ENCODE results near the gene PILRB. TPM values are rescaled to one million over a fixed set of nuclear protein-coding genes. Genes with fewer than 3 reads are reported as not detected.
"Not testable (repeated sequence)": the region's sequence is repeated elsewhere in the genome, so short reads cannot be mapped to it uniquely, and the experiment has no call there.

The PILRB gene
- 10 to 100 TPM; 22.9 to 79.2 TPM for polyA plus RNA-seq

- peaks cover 34 to 54% of the 10 kb centered on the region in 2 donors for H3K36me3 ChIP-seq (ENCODE audit: control insufficient read depth in 2 of 2, insufficient read depth in 2 of 2, low read length in 1 of 2)
- no peak within 1 kb of the TSS for H3K27ac ChIP-seq (ENCODE audit: low read depth in 2 of 2, low read length in 1 of 2)
- H3K27me3 ChIP-seq (ENCODE audit: control insufficient read depth in 1 of 2, insufficient read depth in 2 of 2, low read length in 2 of 2): no peaks in the 10 kb centered on the region
- WGBS, 2 donors: 79 to 85% methylated on average over 10 to 11 of the region's 11 CpGs
- no peak within 1 kb of the TSS for H3K4me3 ChIP-seq (ENCODE audit: low read depth in 1 of 2, low read length in 2 of 2)
- no peaks in the 10 kb centered on the region for H3K4me1 ChIP-seq (ENCODE audit: control insufficient read depth in 2 of 2, insufficient read depth in 2 of 2, low read length in 1 of 2)
- no peaks in the 10 kb centered on the region for H3K9me3 ChIP-seq (ENCODE audit: control insufficient read depth in 2 of 2, insufficient read depth in 1 of 2, low read depth in 1 of 2, low read length in 1 of 2)
These were observed at the start of gene PILRB for GRCh38 chr7:100358027-100358856. Gene PILRB, plus strand, starts transcription at chr7:100358117. Its CDS starts 186 bp downstream, at chr7:100358303.

GRCh38 chr7:100318329-100318728, 39.6 kb upstream of the PILRB start:
- H3K4me1 ChIP-seq (ENCODE audit: control insufficient read depth in 2 of 2, insufficient read depth in 2 of 2, low read length in 1 of 2); H3K27ac ChIP-seq (ENCODE audit: low read depth in 2 of 2, low read length in 1 of 2); H3K9me3 ChIP-seq (ENCODE audit: control insufficient read depth in 2 of 2, insufficient read depth in 1 of 2, low read depth in 1 of 2, low read length in 1 of 2); H3K36me3 ChIP-seq (ENCODE audit: control insufficient read depth in 2 of 2, insufficient read depth in 2 of 2, low read length in 1 of 2); H3K27me3 ChIP-seq (ENCODE audit: control insufficient read depth in 1 of 2, insufficient read depth in 2 of 2, low read length in 2 of 2); H3K4me3 ChIP-seq (ENCODE audit: low read depth in 1 of 2, low read length in 2 of 2): not testable (repeated sequence)
- 90 to 91% methylated on average over 4 of the region's 5 CpGs for WGBS, 2 donors

- H3K27ac ChIP-seq (ENCODE audit: low read depth in 2 of 2, low read length in 1 of 2); H3K4me1 ChIP-seq (ENCODE audit: control insufficient read depth in 2 of 2, insufficient read depth in 2 of 2, low read length in 1 of 2); H3K4me3 ChIP-seq (ENCODE audit: low read depth in 1 of 2, low read length in 2 of 2); H3K36me3 ChIP-seq (ENCODE audit: control insufficient read depth in 2 of 2, insufficient read depth in 2 of 2, low read length in 1 of 2); H3K9me3 ChIP-seq (ENCODE audit: control insufficient read depth in 2 of 2, insufficient read depth in 1 of 2, low read depth in 1 of 2, low read length in 1 of 2); H3K27me3 ChIP-seq (ENCODE audit: control insufficient read depth in 1 of 2, insufficient read depth in 2 of 2, low read length in 2 of 2): not testable (repeated sequence)
- WGBS, 2 donors: 95 to 97% methylated on average over 1 of the region's 1 CpG
These were observed 36.3 kb upstream of the PILRB start for GRCh38 chr7:100321648-100322047.

GRCh38 chr7:100324194-100324593, 33.7 kb upstream of the PILRB start:
- H3K4me1 ChIP-seq (ENCODE audit: control insufficient read depth in 2 of 2, insufficient read depth in 2 of 2, low read length in 1 of 2); H3K36me3 ChIP-seq (ENCODE audit: control insufficient read depth in 2 of 2, insufficient read depth in 2 of 2, low read length in 1 of 2); H3K9me3 ChIP-seq (ENCODE audit: control insufficient read depth in 2 of 2, insufficient read depth in 1 of 2, low read depth in 1 of 2, low read length in 1 of 2); H3K4me3 ChIP-seq (ENCODE audit: low read depth in 1 of 2, low read length in 2 of 2); H3K27ac ChIP-seq (ENCODE audit: low read depth in 2 of 2, low read length in 1 of 2); H3K27me3 ChIP-seq (ENCODE audit: control insufficient read depth in 1 of 2, insufficient read depth in 2 of 2, low read length in 2 of 2): not testable (repeated sequence)
- 88 to 92% methylated on average over 11 to 13 of the region's 13 CpGs for WGBS, 2 donors

- not testable (repeated sequence) for H3K27me3 ChIP-seq (ENCODE audit: control insufficient read depth in 1 of 2, insufficient read depth in 2 of 2, low read length in 2 of 2); H3K9me3 ChIP-seq (ENCODE audit: control insufficient read depth in 2 of 2, insufficient read depth in 1 of 2, low read depth in 1 of 2, low read length in 1 of 2); H3K27ac ChIP-seq (ENCODE audit: low read depth in 2 of 2, low read length in 1 of 2); H3K36me3 ChIP-seq (ENCODE audit: control insufficient read depth in 2 of 2, insufficient read depth in 2 of 2, low read length in 1 of 2); H3K4me1 ChIP-seq (ENCODE audit: control insufficient read depth in 2 of 2, insufficient read depth in 2 of 2, low read length in 1 of 2); H3K4me3 ChIP-seq (ENCODE audit: low read depth in 1 of 2, low read length in 2 of 2)
- 91 to 94% methylated on average over 9 of the region's 9 CpGs for WGBS, 2 donors
These were observed 32.2 kb upstream of the PILRB start for GRCh38 chr7:100325671-100326070.

GRCh38 chr7:100326914-100327313, 31.0 kb upstream of the PILRB start:
- not testable (repeated sequence) for H3K36me3 ChIP-seq (ENCODE audit: control insufficient read depth in 2 of 2, insufficient read depth in 2 of 2, low read length in 1 of 2); H3K4me1 ChIP-seq (ENCODE audit: control insufficient read depth in 2 of 2, insufficient read depth in 2 of 2, low read length in 1 of 2); H3K27ac ChIP-seq (ENCODE audit: low read depth in 2 of 2, low read length in 1 of 2); H3K4me3 ChIP-seq (ENCODE audit: low read depth in 1 of 2, low read length in 2 of 2); H3K9me3 ChIP-seq (ENCODE audit: control insufficient read depth in 2 of 2, insufficient read depth in 1 of 2, low read depth in 1 of 2, low read length in 1 of 2); H3K27me3 ChIP-seq (ENCODE audit: control insufficient read depth in 1 of 2, insufficient read depth in 2 of 2, low read length in 2 of 2)
- WGBS, 2 donors: 92 to 93% methylated on average over 10 of the region's 11 CpGs

- H3K27me3 ChIP-seq (ENCODE audit: control insufficient read depth in 1 of 2, insufficient read depth in 2 of 2, low read length in 2 of 2); H3K4me1 ChIP-seq (ENCODE audit: control insufficient read depth in 2 of 2, insufficient read depth in 2 of 2, low read length in 1 of 2); H3K9me3 ChIP-seq (ENCODE audit: control insufficient read depth in 2 of 2, insufficient read depth in 1 of 2, low read depth in 1 of 2, low read length in 1 of 2); H3K36me3 ChIP-seq (ENCODE audit: control insufficient read depth in 2 of 2, insufficient read depth in 2 of 2, low read length in 1 of 2): not testable (repeated sequence)
- WGBS, 2 donors: 0% methylated on average over 63 to 82 of the region's 85 CpGs
- peak overlapping the region; percentile 83 to 95 for H3K4me3 ChIP-seq (ENCODE audit: low read depth in 1 of 2, low read length in 2 of 2)
- peak overlapping the region; percentile 99 for H3K27ac ChIP-seq (ENCODE audit: low read depth in 2 of 2, low read length in 1 of 2)
These were observed 22.1 kb upstream of the PILRB start for GRCh38 chr7:100335566-100336466.

- WGBS, 2 donors: 52 to 61% methylated on average over 15 of the region's 15 CpGs
- H3K36me3 ChIP-seq (ENCODE audit: control insufficient read depth in 2 of 2, insufficient read depth in 2 of 2, low read length in 1 of 2); H3K4me3 ChIP-seq (ENCODE audit: low read depth in 1 of 2, low read length in 2 of 2); H3K4me1 ChIP-seq (ENCODE audit: control insufficient read depth in 2 of 2, insufficient read depth in 2 of 2, low read length in 1 of 2); H3K9me3 ChIP-seq (ENCODE audit: control insufficient read depth in 2 of 2, insufficient read depth in 1 of 2, low read depth in 1 of 2, low read length in 1 of 2); H3K27ac ChIP-seq (ENCODE audit: low read depth in 2 of 2, low read length in 1 of 2); H3K27me3 ChIP-seq (ENCODE audit: control insufficient read depth in 1 of 2, insufficient read depth in 2 of 2, low read length in 2 of 2): not testable (repeated sequence)
These were observed 19.7 kb upstream of the PILRB start for GRCh38 chr7:100338083-100338696.

- WGBS, 2 donors: 54% methylated on average over 6 of the region's 6 CpGs
- not testable (repeated sequence) for H3K4me1 ChIP-seq (ENCODE audit: control insufficient read depth in 2 of 2, insufficient read depth in 2 of 2, low read length in 1 of 2); H3K36me3 ChIP-seq (ENCODE audit: control insufficient read depth in 2 of 2, insufficient read depth in 2 of 2, low read length in 1 of 2); H3K4me3 ChIP-seq (ENCODE audit: low read depth in 1 of 2, low read length in 2 of 2); H3K27me3 ChIP-seq (ENCODE audit: control insufficient read depth in 1 of 2, insufficient read depth in 2 of 2, low read length in 2 of 2); H3K9me3 ChIP-seq (ENCODE audit: control insufficient read depth in 2 of 2, insufficient read depth in 1 of 2, low read depth in 1 of 2, low read length in 1 of 2)
- peak overlapping the region in 1 of 2 donors; percentile 22 for H3K27ac ChIP-seq (ENCODE audit: low read depth in 2 of 2, low read length in 1 of 2)
These were observed 16.6 kb upstream of the PILRB start for GRCh38 chr7:100341286-100341685.

Measured in esophagus (tissue), 2 donors.